ENCODE data around the gene CXADR. TPM values are rescaled to one million over a fixed set of nuclear protein-coding genes. Genes with fewer than 3 reads are reported as not detected.

The CXADR gene
- total RNA-seq, 1 donor from 2014 or later = 54.9 TPM

GRCh38 chr21:17524635-17525034 lies 11.8 kb downstream of the CXADR start:
- H3K36me3 Mint-ChIP-seq (ENCODE audit: unreplicated experiment) = no peaks in the 10 kb centered on the region
- DNase-seq = no peak
- no peaks in the 10 kb centered on the region for H3K9me3 Mint-ChIP-seq (ENCODE audit: unreplicated experiment)
- H3K4me1 Mint-ChIP-seq (ENCODE audit: low read depth, unreplicated experiment) = peaks cover 16% of the 10 kb centered on the region
- no peak overlapping the region for H3K27ac Mint-ChIP-seq (ENCODE audit: unreplicated experiment)
- no peak overlapping the region for H3K4me3 Mint-ChIP-seq (ENCODE audit: unreplicated experiment)
- no peak for TF ChIP-seq CTCF (IDR thresholded peaks at IDR 0.05; ENCODE audit: partially characterized antibody, unreplicated experiment)
- H3K27me3 Mint-ChIP-seq (ENCODE audit: unreplicated experiment) = no peaks in the 10 kb centered on the region

GRCh38 chr21:17526776-17527175 lies 13.9 kb downstream of the CXADR start:
- Mint-ChIP-seq H3K36me3 (ENCODE audit: unreplicated experiment) (no peaks in the 10 kb centered on the region), H3K9me3 (ENCODE audit: unreplicated experiment) (no peaks in the 10 kb centered on the region), H3K4me3 (ENCODE audit: unreplicated experiment) (no peak overlapping the region), H3K27me3 (ENCODE audit: unreplicated experiment) (no peaks in the 10 kb centered on the region), H3K4me1 (ENCODE audit: low read depth, unreplicated experiment) (peaks cover 13% of the 10 kb centered on the region), H3K27ac (ENCODE audit: unreplicated experiment) (no peak overlapping the region)
- no peak for TF ChIP-seq CTCF (IDR thresholded peaks at IDR 0.05; ENCODE audit: partially characterized antibody, unreplicated experiment)
- DNase-seq = no peak

- no peak for DNase-seq
- no peaks in the 10 kb centered on the region for H3K36me3 Mint-ChIP-seq (ENCODE audit: unreplicated experiment)
- H3K4me3 Mint-ChIP-seq (ENCODE audit: unreplicated experiment) = no peak overlapping the region
- H3K4me1 Mint-ChIP-seq (ENCODE audit: low read depth, unreplicated experiment) = peaks cover 13% of the 10 kb centered on the region
- H3K9me3 Mint-ChIP-seq (ENCODE audit: unreplicated experiment) = no peaks in the 10 kb centered on the region
- no peaks in the 10 kb centered on the region for H3K27me3 Mint-ChIP-seq (ENCODE audit: unreplicated experiment)
- no peak for TF ChIP-seq CTCF (IDR thresholded peaks at IDR 0.05; ENCODE audit: partially characterized antibody, unreplicated experiment)
- H3K27ac Mint-ChIP-seq (ENCODE audit: unreplicated experiment) = no peak overlapping the region
These were observed 14.4 kb downstream of the CXADR start for GRCh38 chr21:17527240-17527639.

- no peak for TF ChIP-seq CTCF (IDR thresholded peaks at IDR 0.05; ENCODE audit: partially characterized antibody, unreplicated experiment)
- DNase-seq = no peak
- Mint-ChIP-seq H3K4me1 (ENCODE audit: low read depth, unreplicated experiment) (peaks cover 13% of the 10 kb centered on the region), H3K4me3 (ENCODE audit: unreplicated experiment) (no peak overlapping the region), H3K36me3 (ENCODE audit: unreplicated experiment) (no peaks in the 10 kb centered on the region), H3K9me3 (ENCODE audit: unreplicated experiment) (no peaks in the 10 kb centered on the region), H3K27ac (ENCODE audit: unreplicated experiment) (no peak overlapping the region), H3K27me3 (ENCODE audit: unreplicated experiment) (no peaks in the 10 kb centered on the region)
These were observed 14.9 kb downstream of the CXADR start for GRCh38 chr21:17527711-17528110.

GRCh38 chr21:17529648-17530047 lies 16.8 kb downstream of the CXADR start:
- no peaks in the 10 kb centered on the region for H3K36me3 Mint-ChIP-seq (ENCODE audit: unreplicated experiment)
- DNase-seq = no peak
- no peak overlapping the region for H3K27ac Mint-ChIP-seq (ENCODE audit: unreplicated experiment)
- no peaks in the 10 kb centered on the region for H3K27me3 Mint-ChIP-seq (ENCODE audit: unreplicated experiment)
- peaks cover 13% of the 10 kb centered on the region for H3K4me1 Mint-ChIP-seq (ENCODE audit: low read depth, unreplicated experiment)
- H3K9me3 Mint-ChIP-seq (ENCODE audit: unreplicated experiment) = no peaks in the 10 kb centered on the region
- no peak overlapping the region for H3K4me3 Mint-ChIP-seq (ENCODE audit: unreplicated experiment)
- TF ChIP-seq CTCF (IDR thresholded peaks at IDR 0.05; ENCODE audit: partially characterized antibody, unreplicated experiment) = no peak

Data from glutamatergic neuron (in vitro differentiated cells).